ENCODE results near the gene RAB6D.
"Not testable (repeated sequence)": the region's sequence is repeated elsewhere in the genome, so short reads cannot be mapped to it uniquely, and the experiment has no call there.

The RAB6D gene

GRCh38 chr2:131322209-131322608 lies 41.8 kb downstream of the RAB6D start:
- no peak for TF ChIP-seq CTCF (IDR thresholded peaks at IDR 0.05; ENCODE audit: low read depth, low read length)

GRCh38 chr2:131321344-131321743 lies 42.6 kb downstream of the RAB6D start:
- not testable (repeated sequence) for DNase-seq (ENCODE audit: extremely low read depth, low read depth)

More at GRCh38 chr2:131322209-131322608, 41.8 kb downstream of the RAB6D start:
- no peak for DNase-seq (ENCODE audit: extremely low read depth, low read depth)

DNA sequence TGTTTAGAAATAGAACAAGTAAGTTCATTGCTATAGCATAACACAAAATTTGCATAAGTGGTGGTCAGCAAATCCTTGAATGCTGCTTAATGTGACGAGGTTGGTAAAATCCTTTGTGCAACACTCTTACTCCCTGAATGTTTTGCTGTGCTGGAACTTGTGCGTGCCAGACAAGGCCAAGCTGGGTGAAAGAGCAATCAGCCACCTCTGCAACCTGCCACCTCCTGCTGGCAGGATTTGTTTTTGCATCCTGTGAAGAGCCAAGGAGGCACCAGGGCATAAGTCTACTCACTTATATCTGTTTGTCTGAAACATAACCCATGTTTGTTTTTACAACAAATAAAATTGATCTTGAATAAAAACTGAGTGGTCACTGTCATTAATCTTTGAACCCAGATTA lies 53.0 kb downstream of the RAB6D start:
- DNase-seq (ENCODE audit: extremely low read depth, low read depth): not testable (repeated sequence)
